Head of caudate nucleus (tissue), 42 donors: Measurements from ENCODE around the gene TBX10.
"Not testable (repeated sequence)": the region's sequence is repeated elsewhere in the genome, so short reads cannot be mapped to it uniquely, and the experiment has no call there.

Experiments
- DNase-seq, 42 donors: peaks; one replicate each; pipeline versions ENCODE4 v3.0.0 to v3.0.0-alpha.2; 2020 to 2021; ENCODE audit warnings: mixed read lengths in 7 of 42
- intact Hi-C: fragments of 100-400 bp; cut with DNase I; formaldehyde crosslinking; loops from one replicate; pipeline ENCODE4 v1.15.0; 2022

Gene TBX10

GRCh38 chr11:67639438-67639859 is at the start of gene TBX10:
TSS of gene TBX10 (minus strand) at chr11:67639763. CDS start at chr11:67639472, 291 bp downstream.
- DNase-seq = peak in 2 of 42 donors; percentile 4 to 8
- intact Hi-C loops = no loop called here

DNA sequence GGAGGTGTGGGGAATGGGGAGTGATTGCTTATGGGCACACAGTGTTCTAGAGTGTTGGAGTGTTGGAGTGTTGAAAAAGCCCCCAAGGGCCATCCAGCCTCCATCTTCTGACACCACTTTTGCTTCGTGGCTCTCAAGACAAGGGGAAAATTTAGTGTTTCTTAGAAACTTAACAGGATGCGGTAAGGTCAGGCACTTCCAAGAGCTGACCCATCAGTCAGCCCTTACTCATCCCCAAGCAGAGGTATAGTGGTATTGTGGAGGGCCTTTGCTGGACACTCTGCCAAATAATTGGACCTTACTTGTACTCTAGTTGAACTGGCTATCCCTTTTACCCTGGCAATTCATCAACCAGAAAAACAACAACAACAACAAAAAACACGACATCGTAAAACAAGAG is 49.6 kb upstream of the TBX10 start:
- intact Hi-C loops = no loop called here
- no peak for DNase-seq

DNA sequence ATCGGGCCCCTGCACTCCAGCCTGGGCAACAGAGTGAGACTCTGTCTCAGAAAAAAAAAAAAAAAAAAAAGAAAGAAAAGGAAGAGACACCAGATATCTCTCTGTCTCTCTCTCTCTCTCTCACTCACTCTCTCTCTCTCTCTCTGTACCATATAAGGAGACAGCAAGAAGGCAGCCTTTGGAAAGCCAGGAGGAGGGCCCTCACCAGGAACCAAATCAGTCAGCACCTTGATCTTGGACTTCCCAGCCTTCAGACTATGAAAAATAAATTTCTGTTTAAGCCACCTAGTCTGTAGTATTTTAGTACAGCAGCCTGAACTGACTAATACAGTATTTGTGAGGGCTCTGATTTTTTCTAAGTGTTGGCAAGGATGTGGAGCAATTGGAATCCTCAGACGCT is 48.4 kb upstream of the TBX10 start:
- intact Hi-C loops = no loop called here
- no peak for DNase-seq

DNA sequence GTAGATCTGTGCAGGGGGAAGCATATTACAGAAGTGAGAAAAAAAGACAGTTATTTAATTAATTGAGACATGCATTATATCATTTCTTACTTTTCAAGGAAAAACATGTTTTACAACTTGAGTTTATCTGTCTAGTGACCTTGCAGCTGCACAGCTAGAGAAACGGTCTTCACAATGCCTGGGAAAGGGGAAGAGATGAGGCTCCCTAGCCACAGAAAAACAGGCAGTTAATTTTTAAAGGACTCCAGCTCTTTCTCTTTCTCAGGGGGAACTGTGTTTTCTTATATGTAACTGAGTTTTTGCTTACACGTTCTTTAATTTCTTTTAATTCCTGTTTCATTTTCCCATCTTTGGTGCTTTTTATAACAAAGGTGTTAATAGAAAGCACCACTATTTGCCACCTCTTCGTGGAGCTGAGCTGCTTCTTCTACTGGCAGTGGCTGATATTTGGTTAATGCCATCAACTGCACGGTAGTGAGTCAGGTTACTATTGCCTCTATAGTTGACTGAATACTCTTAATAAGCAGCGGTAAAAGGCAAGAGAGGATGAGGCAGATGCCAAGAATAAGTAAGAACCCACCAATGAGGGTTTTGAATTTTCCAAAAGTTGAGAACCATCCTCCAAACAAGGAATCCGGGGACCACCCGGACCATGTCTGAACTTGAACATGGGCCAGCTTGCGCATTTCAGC is 46.2 kb upstream of the TBX10 start:
- intact Hi-C loops, DNase-seq: not testable (repeated sequence)

GRCh38 chr11:67682126-67683034 is 42.8 kb upstream of the TBX10 start:
- intact Hi-C loops, DNase-seq: not testable (repeated sequence)

DNA sequence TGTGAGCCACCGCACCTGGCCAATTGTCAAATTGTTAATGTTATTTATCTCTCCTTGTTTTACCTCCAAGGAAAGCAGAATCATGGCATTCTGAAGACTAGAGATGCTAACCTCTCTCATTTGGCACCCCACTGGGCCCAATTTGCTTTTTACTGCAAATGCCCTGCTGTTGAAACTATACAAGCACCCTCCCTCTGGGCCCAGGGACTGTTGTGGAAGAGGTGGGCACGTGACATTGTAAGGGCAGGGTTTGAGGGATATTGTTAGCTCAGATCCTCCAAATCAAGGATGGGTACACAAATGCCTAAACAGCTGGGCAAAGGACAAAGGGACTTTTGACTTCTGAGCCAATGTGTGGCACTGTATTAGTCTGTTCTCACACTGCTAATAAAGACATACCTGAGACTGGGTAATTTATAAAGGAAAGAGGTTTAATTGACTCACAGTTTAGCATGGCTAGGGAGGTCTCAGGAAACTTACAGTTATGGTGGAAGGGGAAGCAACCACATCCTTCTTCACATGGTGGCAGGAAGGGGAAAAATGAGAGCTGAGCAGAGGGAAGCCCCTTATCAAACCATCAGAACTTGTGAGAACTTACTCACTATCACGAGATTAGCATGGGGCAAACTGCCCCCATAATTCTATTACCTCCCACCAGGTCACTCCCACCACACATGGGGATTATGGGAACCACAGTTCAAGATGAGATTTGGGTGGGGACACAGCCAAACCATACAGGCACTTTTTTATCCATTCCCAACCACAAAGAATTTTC is 41.3 kb upstream of the TBX10 start:
- no peak for DNase-seq

GRCh38 chr11:67675058-67675747 is 35.6 kb upstream of the TBX10 start:
- DNase-seq = no peak
- intact Hi-C loops = no loop called here

More for the DNA sequence above, 41.3 kb upstream of the TBX10 start:
- intact Hi-C loops = no loop called here

DNA sequence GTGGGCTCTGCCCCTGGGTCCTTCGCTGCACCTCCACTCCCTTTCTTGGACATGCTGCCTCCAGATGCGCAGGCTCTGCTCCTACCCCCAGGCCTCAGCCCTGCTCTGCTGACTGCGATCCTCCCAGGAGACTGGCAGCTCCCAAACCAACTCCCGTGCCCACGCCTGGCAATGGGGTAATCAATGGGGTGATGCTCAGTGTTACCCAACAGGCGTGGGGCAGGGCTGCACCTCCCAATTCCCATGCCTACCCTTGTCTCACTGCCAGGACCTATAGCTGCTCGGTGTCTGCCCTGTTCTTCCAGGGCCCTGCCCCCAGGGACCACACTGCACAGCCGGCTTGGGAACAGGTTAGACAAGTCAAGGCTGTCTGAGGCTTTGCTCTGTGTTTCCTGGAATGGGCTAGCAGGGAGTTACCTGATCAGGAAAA is 34.9 kb upstream of the TBX10 start, which contains the start of gene ALDH3B2:
TSS of gene ALDH3B2 (minus strand) at position 182 of the 430 bp plus-strand sequence. CDS start 7,688 bp downstream, outside the sequence.
- DNase-seq = no peak
- intact Hi-C loops = no loop called here

- intact Hi-C loops = no loop called here
Measured at GRCh38 chr11:67673902-67674301, 34.3 kb upstream of the TBX10 start.

DNA sequence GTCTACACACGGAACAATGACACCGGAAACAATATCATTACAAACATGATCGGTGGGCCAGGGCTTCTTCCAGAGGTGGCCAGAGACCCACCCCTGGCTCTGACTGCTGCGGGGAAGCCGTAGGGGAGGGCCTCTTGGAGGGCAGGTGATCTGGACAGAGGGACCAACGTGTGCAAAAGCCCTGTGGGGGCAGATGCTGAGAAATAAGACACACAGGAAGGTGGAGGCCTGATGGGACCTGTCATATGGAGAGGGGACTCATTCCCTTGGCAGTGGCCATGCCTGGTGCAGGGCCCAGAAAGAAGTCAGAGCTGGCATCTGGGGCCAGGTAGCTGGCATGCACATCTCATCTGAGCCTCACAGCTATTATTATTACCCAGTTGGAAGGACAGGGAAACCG is 33.8 kb upstream of the TBX10 start:
- no peak for DNase-seq
- intact Hi-C loops = no loop called here

More at GRCh38 chr11:67673902-67674301, 34.3 kb upstream of the TBX10 start:
- no peak for DNase-seq

GRCh38 chr11:67671211-67671520 is 31.6 kb upstream of the TBX10 start:
- intact Hi-C loops = no loop called here
- DNase-seq = no peak

DNA sequence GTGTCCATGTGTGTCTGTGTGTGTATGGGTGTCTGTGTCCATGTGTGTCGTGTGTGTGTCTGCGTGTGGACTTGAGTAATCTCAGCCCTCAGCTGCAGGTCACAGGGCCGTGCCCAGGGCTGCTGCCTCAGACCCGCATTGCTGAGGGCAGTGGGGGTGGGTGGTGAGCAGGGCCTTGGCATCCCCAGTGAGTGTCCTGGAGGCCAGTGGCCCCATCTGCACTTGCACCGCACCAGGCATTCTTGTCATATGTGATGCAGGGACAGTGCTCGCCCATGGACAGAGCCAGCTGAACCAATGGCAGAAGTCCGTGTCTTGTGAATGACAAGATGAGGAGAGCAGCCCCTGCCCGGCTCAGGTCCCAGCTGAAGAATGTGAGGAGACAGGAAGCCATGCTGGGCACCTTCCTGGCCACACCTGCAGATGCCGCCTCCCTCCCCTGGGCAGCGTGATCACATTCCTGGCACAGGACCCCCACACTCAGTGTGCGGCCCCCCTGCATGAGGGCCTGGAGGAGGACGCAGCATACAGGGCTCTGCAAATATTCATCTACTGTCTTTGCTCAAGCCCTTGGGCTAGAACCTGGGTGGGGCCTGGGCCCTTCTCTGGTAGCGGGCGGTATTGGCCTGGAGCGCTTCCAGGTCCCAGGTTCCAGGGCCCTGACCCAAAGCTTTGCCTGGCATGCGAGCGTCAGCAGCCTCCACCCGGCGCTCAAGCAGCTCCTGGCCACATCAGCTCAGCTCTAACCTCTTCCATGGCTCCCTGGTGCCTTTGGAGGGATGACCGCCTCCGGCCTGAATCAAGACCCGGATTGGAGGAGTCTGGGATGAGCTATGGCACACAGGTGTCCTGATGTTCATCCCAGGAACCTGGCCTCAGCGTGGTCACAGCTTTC is 31.0 kb upstream of the TBX10 start:
- DNase-seq = no peak
- intact Hi-C loops = no loop called here

GRCh38 chr11:67668192-67668551 is 28.6 kb upstream of the TBX10 start:
- no peak for DNase-seq
- intact Hi-C loops = no loop called here

DNA sequence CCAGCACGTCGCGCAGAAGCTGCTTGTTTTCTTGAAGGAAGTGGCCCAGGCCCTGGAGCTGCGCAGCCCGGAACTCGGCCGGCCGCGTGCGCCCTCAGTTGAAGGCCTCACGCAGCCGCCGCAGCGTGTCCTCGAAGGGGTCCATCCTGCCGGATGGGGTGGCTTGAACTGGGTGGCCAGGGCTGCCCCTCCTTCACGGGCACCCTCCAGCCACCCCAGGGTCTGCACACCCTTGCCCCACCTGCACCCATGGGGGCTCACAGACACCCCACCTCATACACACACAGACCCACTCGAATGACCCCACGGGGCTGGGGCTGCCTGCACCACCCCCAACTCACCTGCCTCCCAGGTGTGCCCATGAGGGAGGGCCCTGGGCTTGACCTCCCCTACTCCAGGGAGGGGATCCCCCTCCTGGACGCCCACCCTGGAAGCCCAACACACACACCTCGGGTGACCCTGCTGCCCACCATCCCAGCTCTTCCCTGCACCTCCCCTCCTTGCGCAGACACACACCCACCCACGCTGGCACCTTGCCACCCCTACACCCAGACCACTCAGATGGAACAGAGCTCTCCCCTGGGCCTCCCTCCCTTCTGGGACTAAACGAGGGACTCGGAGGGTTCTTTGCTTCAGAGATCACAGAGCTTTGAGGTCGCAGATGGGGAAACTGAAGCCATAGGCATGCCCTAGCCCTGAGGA is 28.1 kb upstream of the TBX10 start:
- intact Hi-C loops = no loop called here
- peak in 1 of 42 donors; percentile 24 for DNase-seq

GRCh38 chr11:67666676-67667489 is 27.3 kb upstream of the TBX10 start:
- intact Hi-C loops = no loop called here
- peak in 1 of 42 donors; percentile 26 for DNase-seq

GRCh38 chr11:67666303-67666645 is 26.7 kb upstream of the TBX10 start:
- intact Hi-C loops = no loop called here
- peak in 2 of 42 donors; percentile 15 to 21 for DNase-seq
